Fibroblast of villous mesenchyme (primary cell): ENCODE data around the gene SRCIN1. TPM values are rescaled to one million over a fixed set of nuclear protein-coding genes. Genes with fewer than 3 reads are reported as not detected.

Experiments used
- DNase-seq: peaks from one replicate; pipeline ENCODE4 v3.0.0-alpha.2; 2010; ENCODE audit warnings: low read depth
- H3K4me3 ChIP-seq: 2 replicates; pipeline ENCODE4 v1.5.1; 2011; ENCODE audit warnings: low read depth, mild to moderate bottlenecking, low read length
- CTCF ChIP-seq: IDR thresholded peaks from 2 replicates; pipeline ENCODE4 v1.5.1; 2012; ENCODE audit warnings: low read depth, mild to moderate bottlenecking, low read length; ENCODE audit not compliant: insufficient read depth
- total RNA-seq: library from RNA; depleted of rRNA; stranded (reverse); fragments of >200 nt; gene quantifications from 2 replicates; pipeline ENCODE4 v1.2.3, GENCODE V29; 2012

Gene SRCIN1
- total RNA-seq, 1 donor = not detected

- TF ChIP-seq CTCF = no peak
- DNase-seq = no peak
- no peak overlapping the region for H3K4me3 ChIP-seq
These were observed 1.2 kb upstream of the SRCIN1 start for GRCh38 chr17:38606646-38607611.

GRCh38 chr17:38605411-38605840 is 326 bp downstream of the SRCIN1 start:
- DNase-seq = no peak
- no peak overlapping the region for H3K4me3 ChIP-seq
- no peak for TF ChIP-seq CTCF

DNA sequence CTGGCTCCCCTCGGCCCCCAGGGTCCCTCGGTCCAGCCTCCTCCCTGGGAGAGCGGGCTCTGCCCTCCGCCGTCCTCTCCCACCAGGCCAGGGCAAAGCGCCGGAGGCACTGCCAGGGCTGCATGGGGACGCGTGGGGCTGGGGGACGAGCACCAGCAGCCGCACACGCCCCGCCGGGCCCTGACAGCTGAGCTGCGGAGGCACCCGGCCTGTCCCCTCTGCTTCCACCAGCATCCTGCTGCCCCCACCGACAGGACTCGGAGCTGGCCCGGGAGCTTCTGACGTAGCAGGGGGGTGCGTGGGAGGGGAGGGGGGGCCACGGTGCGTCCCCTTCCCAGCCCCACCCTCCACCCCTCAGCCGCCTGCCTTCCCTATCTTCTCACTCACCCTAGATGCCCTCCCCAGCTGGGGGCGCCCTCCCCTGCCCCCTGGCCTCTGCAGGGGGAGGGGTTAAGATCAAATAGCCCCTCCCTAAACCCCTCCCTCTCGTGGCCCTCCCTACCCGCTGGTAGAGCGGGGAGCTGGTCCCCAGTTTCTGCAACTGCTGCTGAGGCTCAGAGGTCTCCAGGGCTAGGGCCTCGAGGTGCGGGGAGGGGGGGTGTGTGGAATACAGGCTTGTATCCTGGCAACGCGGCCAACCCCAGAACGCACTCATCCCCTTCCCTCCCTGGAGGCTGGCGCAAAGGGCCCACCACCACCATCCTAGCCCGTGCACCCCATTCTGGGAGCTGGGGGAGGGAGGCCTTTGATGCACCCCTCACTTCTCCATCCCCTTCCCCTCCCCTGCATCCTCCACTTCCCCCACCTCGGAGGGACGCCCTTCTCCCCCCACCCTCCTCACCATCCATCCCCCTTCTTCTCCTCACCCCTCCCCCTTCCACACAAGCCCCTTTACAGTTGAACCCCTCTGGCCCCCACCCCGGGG is 1.0 kb downstream of the SRCIN1 start:
- H3K4me3 ChIP-seq = no peak overlapping the region
- TF ChIP-seq CTCF = no peak
- no peak for DNase-seq

DNA sequence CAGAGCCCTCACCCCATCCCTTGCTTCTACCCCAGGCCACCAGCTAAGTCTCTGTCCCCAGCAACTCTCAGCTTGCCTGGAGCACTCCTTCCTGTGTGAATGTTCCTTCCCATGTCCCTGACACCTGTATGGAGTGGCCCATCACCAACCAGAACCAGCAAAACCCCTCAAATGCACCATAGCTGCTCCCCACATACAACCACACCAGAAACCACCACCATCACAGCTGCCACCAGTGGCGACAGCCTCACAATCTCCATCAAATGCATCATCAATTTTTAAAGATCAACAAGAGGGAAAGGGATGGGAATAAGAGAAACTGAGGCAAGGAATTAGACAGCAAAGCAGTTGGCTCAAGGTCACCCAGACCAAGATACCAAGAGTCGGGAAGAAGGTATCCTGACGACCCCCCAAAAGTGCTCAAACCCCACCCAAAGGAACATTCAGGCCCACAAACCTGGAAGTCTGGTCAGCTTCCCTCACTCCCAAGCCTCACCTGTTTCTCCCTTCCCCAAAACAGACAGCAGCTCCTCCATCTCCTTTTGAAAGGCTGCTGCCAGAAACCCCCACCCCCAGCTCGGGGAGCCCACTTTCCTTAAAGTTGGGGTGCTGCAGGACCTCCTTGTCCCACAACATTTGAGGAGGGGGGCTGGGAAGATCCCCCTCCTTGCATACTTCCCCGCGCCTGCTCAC is 1.8 kb downstream of the SRCIN1 start:
- no peak for TF ChIP-seq CTCF
- H3K4me3 ChIP-seq = no peak overlapping the region
- DNase-seq = no peak

- TF ChIP-seq CTCF = no peak
- no peak for DNase-seq
- H3K4me3 ChIP-seq = no peak overlapping the region
These were observed 2.6 kb downstream of the SRCIN1 start for GRCh38 chr17:38602956-38603785.
